Smooth muscle cell (in vitro differentiated cells): ENCODE data around the gene IP6K1. TPM values are rescaled to one million over a fixed set of nuclear protein-coding genes. Genes with fewer than 3 reads are reported as not detected.

Experiments used
- DNase-seq: peaks from one replicate; lab custom pipeline; 2025; ENCODE audit not compliant: unreplicated experiment; lab: John Stamatoyannopoulos, UW
- H2AFZ ChIP-seq: fragments of 200-600 bp; sonication (generic); 2 replicates; pipeline ENCODE4 v1.6.0; 2016; ENCODE audit warnings: antibody characterized with exemption, low read depth, mild to moderate bottlenecking
- H3F3A ChIP-seq: fragments of 200-600 bp; sonication (generic); 2 replicates; pipeline ENCODE4 v1.6.0; 2017; ENCODE audit warnings: antibody characterized with exemption, low read depth
- H3K27ac ChIP-seq: fragments of 200-600 bp; sonication (generic); 2 replicates; pipeline ENCODE4 v1.5.1; 2016; ENCODE audit warnings: low read depth, mild to moderate bottlenecking
- H3K27me3 ChIP-seq: fragments of 200-600 bp; sonication (generic); 2 replicates; pipeline ENCODE4 v1.6.1; 2016; ENCODE audit warnings: low read depth, mild to moderate bottlenecking
- H3K36me3 ChIP-seq: fragments of 200-600 bp; sonication (generic); 2 replicates; pipeline ENCODE4 v1.5.1; 2016; ENCODE audit warnings: low read depth
- H3K4me1 ChIP-seq: fragments of 200-600 bp; sonication (generic); 2 replicates; pipeline ENCODE4 v1.5.1; 2016; ENCODE audit warnings: low read depth
- H3K4me2 ChIP-seq: fragments of 200-600 bp; sonication (generic); 2 replicates; pipeline ENCODE4 v1.6.0; 2016; ENCODE audit warnings: mild to moderate bottlenecking
- H3K4me3 ChIP-seq: fragments of 200-600 bp; sonication (generic); 2 replicates; pipeline ENCODE4 v1.5.1; 2016; ENCODE audit warnings: mild to moderate bottlenecking
- H3K79me2 ChIP-seq: fragments of 200-600 bp; sonication (generic); 2 replicates; pipeline ENCODE4 v1.6.0; 2016; ENCODE audit warnings: low read depth, mild to moderate bottlenecking
- H3K9ac ChIP-seq: fragments of 200-600 bp; sonication (generic); 2 replicates; pipeline ENCODE4 v1.6.0; 2016; ENCODE audit warnings: low read depth
- H3K9me3 ChIP-seq: fragments of 200-600 bp; sonication (generic); replicated peaks from 2 replicates; pipeline ENCODE4 v1.5.1; 2016; ENCODE audit warnings: low read depth
- H4K20me1 ChIP-seq: fragments of 200-600 bp; sonication (generic); 2 replicates; pipeline ENCODE4 v1.6.0; 2016; ENCODE audit warnings: low read depth
- CTCF ChIP-seq: fragments of 200-600 bp; sonication (generic); IDR thresholded peaks from 2 replicates; pipeline ENCODE4 v1.5.1; 2017; ENCODE audit warnings: borderline replicate concordance, mild to moderate bottlenecking, antibody characterized with exemption; ENCODE audit not compliant: insufficient read depth, poor library complexity, severe bottlenecking
- WGBS: methylation state at CpG from one replicate; pipeline ENCODE4 v1.1.7; 2016; ENCODE audit warnings: low lambda C conversion rate; 5-methylcytosine and 5-hydroxymethylcytosine counted together
- polyA plus RNA-seq: library from polyadenylated mRNA; unstranded; fragments of >200 nt; fragmentation: Nextera tagmentation; extraction: Ambion mirVana; gene quantifications from 2 replicates; pipeline ENCODE4 v1.2.1, GENCODE V29; 2016
- total RNA-seq: library from RNA; depleted of rRNA; stranded (reverse); fragments of >200 nt; gene quantifications from 2 replicates; pipeline ENCODE4 v1.2.3, GENCODE V29; 2014

The IP6K1 gene
- total and polyA plus RNA-seq, 2 experiments from 2014 or later: 23.0 to 31.1 TPM

GRCh38 chr3:49681232-49681522, 105.2 kb downstream of the IP6K1 start:
- no peak overlapping the region for H3K4me2 ChIP-seq
- no peak overlapping the region for H3K4me3 ChIP-seq
- no peaks in the 10 kb centered on the region for H4K20me1 ChIP-seq
- no peaks in the 10 kb centered on the region for H3K27me3 ChIP-seq
- no peak for TF ChIP-seq CTCF
- 100% methylated on average over 2 of the region's 2 CpGs for WGBS
- H3K9ac ChIP-seq: no peak overlapping the region
- no peaks in the 10 kb centered on the region for H3K9me3 ChIP-seq
- no peaks in the 10 kb centered on the region for H3F3A ChIP-seq
- no peaks in the 10 kb centered on the region for H3K36me3 ChIP-seq
- DNase-seq: no peak
- H2AFZ ChIP-seq: no peak overlapping the region
- no peaks in the 10 kb centered on the region for H3K4me1 ChIP-seq
- no peaks in the 10 kb centered on the region for H3K79me2 ChIP-seq
- no peak overlapping the region for H3K27ac ChIP-seq

GRCh38 chr3:49680493-49681231, 105.7 kb downstream of the IP6K1 start:
- Histone ChIP-seq H3K9ac (no peak overlapping the region), H3K27ac (no peak overlapping the region), H3K79me2 (no peaks in the 10 kb centered on the region), H3K4me3 (no peak overlapping the region), H3K4me2 (no peak overlapping the region), H3F3A (no peaks in the 10 kb centered on the region), H3K9me3 (no peaks in the 10 kb centered on the region), H4K20me1 (no peaks in the 10 kb centered on the region), H2AFZ (no peak overlapping the region), H3K36me3 (no peaks in the 10 kb centered on the region), H3K27me3 (no peaks in the 10 kb centered on the region), H3K4me1 (no peaks in the 10 kb centered on the region)
- no peak for DNase-seq
- TF ChIP-seq CTCF: no peak
- over 99% methylated on average over 7 of the region's 7 CpGs for WGBS

GRCh38 chr3:49675912-49676311, 110.4 kb downstream of the IP6K1 start:
- TF ChIP-seq CTCF: no peak
- no peak for DNase-seq
- peaks cover 5% of the 10 kb centered on the region for H3K4me1 ChIP-seq
- no peak overlapping the region for H2AFZ ChIP-seq
- H4K20me1 ChIP-seq: peaks cover 3% of the 10 kb centered on the region
- H3K4me3 ChIP-seq: no peak overlapping the region
- H3K4me2 ChIP-seq: no peak overlapping the region
- no peak overlapping the region for H3K9ac ChIP-seq
- H3K27ac ChIP-seq: no peak overlapping the region
- no peaks in the 10 kb centered on the region for H3K79me2 ChIP-seq
- WGBS: 98% methylated on average over 11 of the region's 11 CpGs
- H3K9me3 ChIP-seq: no peaks in the 10 kb centered on the region
- H3F3A ChIP-seq: peaks cover 6% of the 10 kb centered on the region
- no peaks in the 10 kb centered on the region for H3K36me3 ChIP-seq
- no peaks in the 10 kb centered on the region for H3K27me3 ChIP-seq

GRCh38 chr3:49674497-49674983, 111.8 kb downstream of the IP6K1 start:
- no peak for TF ChIP-seq CTCF
- Histone ChIP-seq H3K9me3 (no peaks in the 10 kb centered on the region), H3K27ac (peak overlapping the region; percentile 87)

More at GRCh38 chr3:49674497-49674983, 111.8 kb downstream of the IP6K1 start:
- H3K4me3 ChIP-seq: peak overlapping the region; percentile 92
- H3K4me1 ChIP-seq: peaks cover 5% of the 10 kb centered on the region
- H3F3A ChIP-seq: peaks cover 6% of the 10 kb centered on the region
- WGBS: 4% methylated on average over 32 of the region's 34 CpGs
- H3K79me2 ChIP-seq: no peaks in the 10 kb centered on the region
- no peaks in the 10 kb centered on the region for H3K36me3 ChIP-seq
- H2AFZ ChIP-seq: peak overlapping the region; percentile 75
- peaks cover 3% of the 10 kb centered on the region for H4K20me1 ChIP-seq
- DNase-seq: no peak
- no peaks in the 10 kb centered on the region for H3K27me3 ChIP-seq
- peak overlapping the region; percentile 93 for H3K4me2 ChIP-seq
- H3K9ac ChIP-seq: peak overlapping the region; percentile 89
